Activated CD4-positive, alpha-beta memory T cell treated with anti-CD3 and anti-CD28 coated beads, Interleukin-2, amount 10 ng/mL, durations not matched to agents 7 days and 5 days (primary cell): ENCODE data around the gene UBB. TPM values are rescaled to one million over a fixed set of nuclear protein-coding genes. Genes with fewer than 3 reads are reported as not detected.

Experiments used
- CTCF ChIA-PET: fragments of 350-600 bp; sonication (Branson Sonifier 250); formaldehyde crosslinking; loops from one replicate; lab custom pipeline; 2021; ENCODE audit warnings: antibody characterized with exemption, inconsistent platforms; lab: Charles Lee
- POLR2A ChIA-PET: fragments of 350-600 bp; sonication (Branson Sonifier 250); formaldehyde crosslinking; loops from one replicate; lab custom pipeline; 2021; ENCODE audit warnings: antibody characterized with exemption; lab: Charles Lee
- DNase-seq: peaks from one replicate; pipeline ENCODE4 v3.0.0-alpha.2; 2020
- H3K27ac Mint-ChIP-seq: one replicate; pipeline ENCODE4 v1.8.0; 2021; ENCODE audit warnings: mild to moderate bottlenecking, mixed read lengths
- H3K27me3 Mint-ChIP-seq: one replicate; pipeline ENCODE4 v1.8.0; 2021; ENCODE audit warnings: mixed read lengths
- H3K36me3 Mint-ChIP-seq: one replicate; pipeline ENCODE4 v1.8.0; 2021; ENCODE audit warnings: low read depth, mixed read lengths
- H3K4me1 Mint-ChIP-seq: one replicate; pipeline ENCODE4 v1.8.0; 2021; ENCODE audit warnings: mixed read lengths
- H3K4me3 Mint-ChIP-seq: one replicate; pipeline ENCODE4 v1.8.0; 2021; ENCODE audit warnings: mild to moderate bottlenecking, mixed read lengths
- H3K9me3 Mint-ChIP-seq: one replicate; pipeline ENCODE4 v1.8.0; 2021; ENCODE audit warnings: mixed read lengths
- total RNA-seq, 2 experiments: library from RNA; stranded (reverse); gene quantifications; one replicate each; pipeline ENCODE4 v1.2.3, GENCODE V29; 2021

The UBB gene
- total RNA-seq = 1,000 to 10,000 TPM; 1,185 TPM

GRCh38 chr17:16380640-16381495 is at the start of gene UBB:
Gene UBB, plus strand, starts transcription at chr17:16381091. Its CDS starts 817 bp downstream, at chr17:16381908.
- DNase-seq = peak; percentile 96
- Mint-ChIP-seq H3K9me3 (no peaks in the 10 kb centered on the region), H3K4me3 (peak within 1 kb of the TSS; percentile 88), H3K27ac (peak within 1 kb of the TSS; percentile 87), H3K4me1 (peaks cover 34% of the 10 kb centered on the region), H3K27me3 (peaks cover 2% of the 10 kb centered on the region), H3K36me3 (peaks cover 36% of the 10 kb centered on the region)
- POLR2A ChIA-PET = interaction anchor here (0.6 to 4.0 kb wide), 24 partner anchors 8 to 744 kb away, joined by 3 to 79 read pairs (median 4); partner anchors contain the start of genes CENPV, NCOR1, PIGL and TRPV2
- CTCF ChIA-PET = interaction anchor here (0.6 to 2.2 kb wide), 8 partner anchors 17 to 164 kb away, joined by 3 to 16 read pairs (median 4); partner anchors contain the start of genes PIGL and TRPV2

- Mint-ChIP-seq H3K27me3 (no peaks in the 10 kb centered on the region), H3K9me3 (no peaks in the 10 kb centered on the region), H3K4me3 (no peak overlapping the region), H3K27ac (no peak overlapping the region), H3K4me1 (no peaks in the 10 kb centered on the region), H3K36me3 (no peaks in the 10 kb centered on the region)
- ChIA-PET CTCF (interaction anchor here (0.6 to 1.9 kb wide), 3 partner anchors 8 to 75 kb away, joined by 3 to 5 read pairs (median 3); no protein-coding TSS in a partner anchor), POLR2A (no interaction called here)
- DNase-seq = no peak
Measured at GRCh38 chr17:16338391-16338790, 42.5 kb upstream of the UBB start.

GRCh38 chr17:16339402-16339801 is 41.5 kb upstream of the UBB start:
- H3K36me3 Mint-ChIP-seq = peaks cover 8% of the 10 kb centered on the region
- H3K9me3 Mint-ChIP-seq = no peaks in the 10 kb centered on the region
- no peak for DNase-seq
- CTCF ChIA-PET = interaction anchor here (1.9 kb wide), 1 partner anchor 24 kb away, joined by 5 read pairs; no protein-coding TSS in a partner anchor
- POLR2A ChIA-PET = no interaction called here
- no peak overlapping the region for H3K4me3 Mint-ChIP-seq
- H3K27ac Mint-ChIP-seq = no peak overlapping the region
- no peaks in the 10 kb centered on the region for H3K4me1 Mint-ChIP-seq
- no peaks in the 10 kb centered on the region for H3K27me3 Mint-ChIP-seq

- no peak for DNase-seq
- ChIA-PET POLR2A (no interaction called here), CTCF (no interaction called here)
- H3K4me3 Mint-ChIP-seq = no peak overlapping the region
- no peaks in the 10 kb centered on the region for H3K27me3 Mint-ChIP-seq
- H3K9me3 Mint-ChIP-seq = no peaks in the 10 kb centered on the region
- peaks cover 8% of the 10 kb centered on the region for H3K36me3 Mint-ChIP-seq
- H3K27ac Mint-ChIP-seq = no peak overlapping the region
- H3K4me1 Mint-ChIP-seq = no peaks in the 10 kb centered on the region
Measured at GRCh38 chr17:16339959-16340358, 40.9 kb upstream of the UBB start.

- peaks cover 8% of the 10 kb centered on the region for H3K36me3 Mint-ChIP-seq
- H3K4me3 Mint-ChIP-seq = no peak overlapping the region
- no peak overlapping the region for H3K27ac Mint-ChIP-seq
- no peaks in the 10 kb centered on the region for H3K4me1 Mint-ChIP-seq
- ChIA-PET CTCF (no interaction called here), POLR2A (interaction anchor here (1.6 kb wide), 1 partner anchor 10 kb away, joined by 7 read pairs; the partner anchor contains the start of gene CENPV)
- no peak for DNase-seq
- no peaks in the 10 kb centered on the region for H3K27me3 Mint-ChIP-seq
- no peaks in the 10 kb centered on the region for H3K9me3 Mint-ChIP-seq
Measured at GRCh38 chr17:16342979-16343378, 37.9 kb upstream of the UBB start.

GRCh38 chr17:16343569-16343968 is 37.3 kb upstream of the UBB start:
- no peak overlapping the region for H3K27ac Mint-ChIP-seq
- H3K27me3 Mint-ChIP-seq = no peaks in the 10 kb centered on the region
- H3K9me3 Mint-ChIP-seq = no peaks in the 10 kb centered on the region
- H3K4me1 Mint-ChIP-seq = no peaks in the 10 kb centered on the region
- no peak overlapping the region for H3K4me3 Mint-ChIP-seq
- H3K36me3 Mint-ChIP-seq = peaks cover 8% of the 10 kb centered on the region
- ChIA-PET CTCF (no interaction called here), POLR2A (interaction anchor here (1.6 kb wide), 1 partner anchor 9 kb away, joined by 7 read pairs; the partner anchor contains the start of gene CENPV)
- DNase-seq = no peak

- H3K4me3 Mint-ChIP-seq = no peak overlapping the region
- H3K27ac Mint-ChIP-seq = no peak overlapping the region
- no peaks in the 10 kb centered on the region for H3K27me3 Mint-ChIP-seq
- no peak for DNase-seq
- ChIA-PET POLR2A (interaction anchor here (1.2 kb wide), 1 partner anchor 24 kb away, joined by 3 read pairs; no protein-coding TSS in a partner anchor), CTCF (interaction anchor here (0.7 kb wide), 1 partner anchor 200 kb away, joined by 4 read pairs; no protein-coding TSS in a partner anchor)
- H3K9me3 Mint-ChIP-seq = no peaks in the 10 kb centered on the region
- H3K36me3 Mint-ChIP-seq = peaks cover 16% of the 10 kb centered on the region
- no peaks in the 10 kb centered on the region for H3K4me1 Mint-ChIP-seq
Measured at GRCh38 chr17:16345565-16345964, 35.3 kb upstream of the UBB start.

GRCh38 chr17:16346721-16347271 is 34.1 kb upstream of the UBB start:
- POLR2A ChIA-PET = no interaction called here
- Mint-ChIP-seq H3K27ac (no peak overlapping the region), H3K36me3 (peaks cover 16% of the 10 kb centered on the region), H3K27me3 (peaks cover 2% of the 10 kb centered on the region), H3K4me3 (no peak overlapping the region), H3K9me3 (no peaks in the 10 kb centered on the region), H3K4me1 (peaks cover 5% of the 10 kb centered on the region)
- no peak for DNase-seq
- CTCF ChIA-PET = no interaction called here

- Mint-ChIP-seq H3K27me3 (peaks cover 10% of the 10 kb centered on the region), H3K27ac (no peak overlapping the region), H3K9me3 (no peaks in the 10 kb centered on the region), H3K36me3 (peaks cover 19% of the 10 kb centered on the region), H3K4me3 (no peak overlapping the region), H3K4me1 (peaks cover 15% of the 10 kb centered on the region)
- ChIA-PET CTCF (no interaction called here), POLR2A (interaction anchor here (1.4 kb wide), 1 partner anchor 32 kb away, joined by 3 read pairs; the partner anchor contains the start of gene UBB)
- no peak for DNase-seq
Measured at GRCh38 chr17:16348586-16348985, 32.3 kb upstream of the UBB start.

- no peak for DNase-seq
Measured at GRCh38 chr17:16349431-16349830, 31.5 kb upstream of the UBB start.

GRCh38 chr17:16351831-16352230 is 29.1 kb upstream of the UBB start:
- peaks cover 19% of the 10 kb centered on the region for H3K4me1 Mint-ChIP-seq
- ChIA-PET CTCF (interaction anchor here (1.1 to 3.7 kb wide), 2 partner anchors 13 to 68 kb away, joined by 6 to 55 read pairs; no protein-coding TSS in a partner anchor), POLR2A (interaction anchor here (1.0 to 3.0 kb wide), 4 partner anchors 30 to 136 kb away, joined by 3 to 21 read pairs (median 10); partner anchors contain the start of genes NCOR1, TRPV2 and UBB)
- no peak overlapping the region for H3K27ac Mint-ChIP-seq
- peaks cover 20% of the 10 kb centered on the region for H3K27me3 Mint-ChIP-seq
- peak overlapping the region; percentile 82 for H3K4me3 Mint-ChIP-seq
- H3K9me3 Mint-ChIP-seq = no peaks in the 10 kb centered on the region
- peaks cover 13% of the 10 kb centered on the region for H3K36me3 Mint-ChIP-seq
- no peak for DNase-seq

More at GRCh38 chr17:16349431-16349830, 31.5 kb upstream of the UBB start:
- Mint-ChIP-seq H3K4me3 (no peak overlapping the region), H3K27ac (no peak overlapping the region), H3K4me1 (peaks cover 19% of the 10 kb centered on the region), H3K27me3 (peaks cover 12% of the 10 kb centered on the region), H3K9me3 (no peaks in the 10 kb centered on the region), H3K36me3 (peaks cover 13% of the 10 kb centered on the region)
- POLR2A ChIA-PET = interaction anchor here (0.7 to 1.4 kb wide), 2 partner anchors 31 to 159 kb away, joined by 3 read pairs; partner anchors contain the start of gene UBB
- CTCF ChIA-PET = interaction anchor here (0.8 kb wide), 1 partner anchor 14 kb away, joined by 3 read pairs; no protein-coding TSS in a partner anchor

- POLR2A ChIA-PET = interaction anchor here (0.8 to 3.0 kb wide), 9 partner anchors 8 to 183 kb away, joined by 3 to 21 read pairs (median 6); partner anchors contain the start of genes NCOR1, TRPV2 and UBB
- DNase-seq = peak; percentile 23
- Mint-ChIP-seq H3K4me1 (peaks cover 19% of the 10 kb centered on the region), H3K27ac (no peak overlapping the region), H3K27me3 (peaks cover 23% of the 10 kb centered on the region), H3K4me3 (peak overlapping the region; percentile 82), H3K36me3 (peaks cover 13% of the 10 kb centered on the region), H3K9me3 (no peaks in the 10 kb centered on the region)
- CTCF ChIA-PET = interaction anchor here (0.9 to 3.7 kb wide), 6 partner anchors 12 to 169 kb away, joined by 3 to 55 read pairs (median 4); partner anchors contain the start of gene TRPV2
Measured at GRCh38 chr17:16352303-16352666, 28.6 kb upstream of the UBB start.
